HepG2 (cell line): Measurements from ENCODE around the gene CMTM1. TPM values are rescaled to one million over a fixed set of nuclear protein-coding genes. Genes with fewer than 3 reads are reported as not detected.

Source experiments
- AGO1 ChIP-seq: fragments of 200-400 bp; formaldehyde crosslinking; IDR thresholded peaks from 2 replicates; pipeline ENCODE4 v1.6.1; 2017; ENCODE audit warnings: mild to moderate bottlenecking, low read depth, low read length, moderate library complexity; ENCODE audit not compliant: poor library complexity, severe bottlenecking
- ELF3 ChIP-seq: IDR thresholded peaks from 2 replicates; pipeline ENCODE4 v1.6.1; 2016; ENCODE audit warnings: missing genetic modification reagents, missing compliant biosample characterization
- FOXJ3 ChIP-seq: sonication (generic); formaldehyde crosslinking; IDR thresholded peaks from 2 replicates; pipeline ENCODE4 v1.4.0; 2020; ENCODE audit warnings: missing genetic modification reagents, mild to moderate bottlenecking, borderline replicate concordance
- GATA4 ChIP-seq: sonication (generic); IDR thresholded peaks from 2 replicates; pipeline ENCODE4 v1.6.1; 2016; ENCODE audit warnings: antibody characterized with exemption, low read depth, borderline replicate concordance
- HMG20A ChIP-seq: IDR thresholded peaks from 2 replicates; pipeline ENCODE4 v1.6.1; 2016; ENCODE audit warnings: borderline replicate concordance
- NFRKB ChIP-seq: fragments of 450-650 bp; IDR thresholded peaks from 2 replicates; pipeline ENCODE4 v1.6.1; 2017
- NONO ChIP-seq, 2 experiments: fragments of 450-650 bp in 1 of 2; sonication (generic) in 1 of 2; formaldehyde crosslinking in 1 of 2; IDR thresholded peaks in 1 of 2; conservative IDR thresholded peaks in 1 of 2; 2 replicates each; pipeline versions ENCODE4 v1.6.1 to v1.8.0; 2017 to 2022; ENCODE audit warnings: mild to moderate bottlenecking in 1 of 2, missing genetic modification reagents in 1 of 2, moderate library complexity in 1 of 2
- NR2F2 ChIP-seq: IDR thresholded peaks from 2 replicates; pipeline ENCODE4 v1.6.1; 2012; ENCODE audit warnings: low read depth, inconsistent platforms, borderline replicate concordance
- RFXAP ChIP-seq: sonication (generic); formaldehyde crosslinking; IDR thresholded peaks from 2 replicates; pipeline ENCODE4 v1.4.0; 2020; ENCODE audit warnings: missing genetic modification reagents, borderline replicate concordance
- SALL1 ChIP-seq: sonication (generic); formaldehyde crosslinking; IDR thresholded peaks from 2 replicates; pipeline ENCODE4 v1.8.0; 2022; ENCODE audit warnings: mild to moderate bottlenecking, missing genetic modification reagents
- SOX5 ChIP-seq: IDR thresholded peaks from 2 replicates; pipeline ENCODE4 v1.6.1; 2016; ENCODE audit warnings: borderline replicate concordance
- ZMYM3 ChIP-seq: sonication (generic); formaldehyde crosslinking; IDR thresholded peaks from 2 replicates; pipeline ENCODE4 v1.5.1; 2020; ENCODE audit warnings: mild to moderate bottlenecking, missing genetic modification reagents
- ZNF329 ChIP-seq: sonication (generic); formaldehyde crosslinking; IDR thresholded peaks from 2 replicates; pipeline ENCODE4 v1.9.0; 2021; ENCODE audit warnings: low read depth, mild to moderate bottlenecking, missing genetic modification reagents
- ZNF570 ChIP-seq: sonication (generic); formaldehyde crosslinking; IDR thresholded peaks from 2 replicates; pipeline ENCODE4 v1.4.0; 2020; ENCODE audit warnings: mild to moderate bottlenecking, missing genetic modification reagents, borderline replicate concordance
- ZNF660 ChIP-seq: sonication (generic); formaldehyde crosslinking; IDR thresholded peaks from 2 replicates; pipeline ENCODE4 v1.5.1; 2020; ENCODE audit warnings: mild to moderate bottlenecking, low read depth, missing genetic modification reagents, borderline replicate concordance
- ZNF670 ChIP-seq: sonication (generic); formaldehyde crosslinking; IDR thresholded peaks from 2 replicates; pipeline ENCODE4 v1.8.0; 2022; ENCODE audit warnings: mild to moderate bottlenecking, missing genetic modification reagents, borderline replicate concordance
- ZNF83 ChIP-seq: sonication (generic); formaldehyde crosslinking; IDR thresholded peaks from 2 replicates; pipeline ENCODE4 v1.4.0; 2020; ENCODE audit warnings: missing genetic modification reagents, mild to moderate bottlenecking, borderline replicate concordance
- ZSCAN21 ChIP-seq: sonication (generic); formaldehyde crosslinking; IDR thresholded peaks from 2 replicates; pipeline ENCODE4 v1.8.0; 2022; ENCODE audit warnings: mild to moderate bottlenecking, missing genetic modification reagents, moderate library complexity, borderline replicate concordance
- polyA plus RNA-seq, 8 experiments: library from polyadenylated mRNA; depleted of rRNA in 3 of 8; stranded (reverse) in 7 of 8; unstranded in 1 of 8; fragments of >200 nt; fragmentation: Illumina TruSeq in 4 of 8; extraction: Trizol in 4 of 8; gene quantifications; 2 replicates each; pipeline versions ENCODE4 v1.2.1 to v1.2.3, GENCODE V29; 2011 to 2016; ENCODE audit warnings: low read depth in 4 of 8, missing spikeins in 1 of 8, mixed read lengths in 1 of 8; ENCODE audit not compliant: insufficient read depth in 1 of 8
- total RNA-seq, 5 experiments: library from RNA; depleted of rRNA; stranded (reverse); fragments of >200 nt; fragmentation: Illumina TruSeq; extraction: Trizol; gene quantifications; 2 replicates each; pipeline ENCODE4 v1.2.3, GENCODE V29; 2016; ENCODE audit warnings: low read depth in 1 of 5
- TF ChIP-seq, protein P1 (sequence below): sonication (generic); formaldehyde crosslinking; IDR thresholded peaks from 2 replicates; pipeline ENCODE4 v1.5.0; 2020; ENCODE audit warnings: missing genetic modification reagents
- TF ChIP-seq, protein P2 (sequence below): sonication (generic); formaldehyde crosslinking; IDR thresholded peaks from 2 replicates; pipeline ENCODE4 v1.8.0; 2022; ENCODE audit warnings: missing genetic modification reagents, mild to moderate bottlenecking, moderate library complexity, borderline replicate concordance
- TF ChIP-seq, protein P3 (sequence below): IDR thresholded peaks from 2 replicates; pipeline ENCODE4 v1.6.1; 2016
- TF ChIP-seq, protein P4 (sequence below): IDR thresholded peaks from 2 replicates; pipeline ENCODE4 v1.6.1; 2016; ENCODE audit warnings: missing genetic modification reagents, missing compliant biosample characterization
- TF ChIP-seq, protein P5 (sequence below): IDR thresholded peaks from 2 replicates; pipeline ENCODE4 v1.6.1; 2016; ENCODE audit warnings: missing compliant biosample characterization, missing genetic modification reagents, borderline replicate concordance

CMTM1 gene
- total and polyA plus RNA-seq, 2 of the 13 experiments (the other 11 are each of a cell fraction or from before 2014, with no cell fraction given): 1.7 to 2.9 TPM

DNA sequence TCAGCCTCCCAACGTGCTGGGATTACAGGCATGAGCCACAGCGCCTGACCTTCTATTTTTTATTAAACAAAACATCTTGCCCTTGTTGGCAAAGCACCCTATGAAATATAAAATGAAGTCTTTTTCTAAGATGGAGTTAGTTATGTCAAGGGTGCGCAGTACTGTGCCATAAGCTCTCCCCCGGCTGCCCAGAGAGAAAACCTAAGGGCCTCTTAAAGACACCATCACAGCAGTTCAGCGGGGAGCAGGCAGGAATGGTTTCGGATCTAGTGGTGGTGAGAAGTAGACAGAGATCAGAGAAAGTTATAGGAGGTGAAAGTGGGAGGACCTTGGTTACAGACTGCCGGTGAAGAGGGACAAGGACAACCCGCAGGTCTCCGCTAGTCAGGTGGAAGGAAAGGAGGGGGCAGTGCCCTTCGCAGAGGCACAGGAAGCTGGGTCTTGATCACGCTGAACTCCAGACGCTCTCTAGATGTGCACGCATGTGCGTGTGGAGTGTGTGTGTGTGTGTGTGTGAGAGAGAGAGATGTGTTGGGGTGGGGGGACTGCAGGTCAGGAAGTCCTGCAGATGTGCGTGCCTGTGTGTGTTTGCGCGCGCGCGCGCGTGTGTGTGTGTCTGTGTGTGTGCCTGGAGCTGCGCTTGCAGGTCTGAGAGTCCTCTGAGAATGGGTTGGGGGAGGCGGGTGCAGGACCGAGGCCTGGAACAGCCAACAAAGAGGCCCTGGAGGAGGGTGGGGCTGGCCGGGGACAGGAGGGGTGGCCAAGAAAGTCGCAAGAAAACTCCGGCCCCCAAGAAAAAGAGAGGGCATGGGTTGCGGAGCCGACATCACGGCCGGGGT, 37.5 kb downstream of the CMTM1 start (continued):
- TF ChIP-seq ELF3 (CRISPR knock-in tag) (no peak), ZNF329 (CRISPR knock-in tag) (no peak), ZMYM3 (peak; percentile 65; the same call in 1 of the 2 replicates), NR2F2 (no peak), RFXAP (peak; percentile 10; the same call in 1 of the 2 replicates), ZSCAN21 (CRISPR knock-in tag) (peak; percentile 68; the same call in 1 of the 2 replicates), NONO (IDR thresholded peaks at IDR 0.05) (no peak), NONO (CRISPR knock-in tag; conservative IDR thresholded peaks at IDR 0.05) (peak; percentile 59; the same call in 1 of the 2 replicates), ZNF83 (CRISPR knock-in tag) (no peak), ZNF570 (CRISPR knock-in tag) (no peak), HMG20A (CRISPR knock-in tag) (no peak), SOX5 (CRISPR knock-in tag) (no peak; the same call in 1 of the 2 replicates), ZNF670 (CRISPR knock-in tag) (0 out of 2 replicates have a peak, but pooled peaks have one; percentile 23), GATA4 (0 out of 2 replicates have a peak, but pooled peaks have one; percentile 24), AGO1 (no peak), ZNF660 (CRISPR knock-in tag) (no peak), FOXJ3 (CRISPR knock-in tag) (no peak), SALL1 (peak; percentile 77), NFRKB (no peak)
- TF ChIP-seq, protein P1, sequence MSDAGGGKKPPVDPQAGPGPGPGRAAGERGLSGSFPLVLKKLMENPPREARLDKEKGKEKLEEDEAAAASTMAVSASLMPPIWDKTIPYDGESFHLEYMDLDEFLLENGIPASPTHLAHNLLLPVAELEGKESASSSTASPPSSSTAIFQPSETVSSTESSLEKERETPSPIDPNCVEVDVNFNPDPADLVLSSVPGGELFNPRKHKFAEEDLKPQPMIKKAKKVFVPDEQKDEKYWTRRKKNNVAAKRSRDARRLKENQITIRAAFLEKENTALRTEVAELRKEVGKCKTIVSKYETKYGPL: no peak
- TF ChIP-seq, protein P2, sequence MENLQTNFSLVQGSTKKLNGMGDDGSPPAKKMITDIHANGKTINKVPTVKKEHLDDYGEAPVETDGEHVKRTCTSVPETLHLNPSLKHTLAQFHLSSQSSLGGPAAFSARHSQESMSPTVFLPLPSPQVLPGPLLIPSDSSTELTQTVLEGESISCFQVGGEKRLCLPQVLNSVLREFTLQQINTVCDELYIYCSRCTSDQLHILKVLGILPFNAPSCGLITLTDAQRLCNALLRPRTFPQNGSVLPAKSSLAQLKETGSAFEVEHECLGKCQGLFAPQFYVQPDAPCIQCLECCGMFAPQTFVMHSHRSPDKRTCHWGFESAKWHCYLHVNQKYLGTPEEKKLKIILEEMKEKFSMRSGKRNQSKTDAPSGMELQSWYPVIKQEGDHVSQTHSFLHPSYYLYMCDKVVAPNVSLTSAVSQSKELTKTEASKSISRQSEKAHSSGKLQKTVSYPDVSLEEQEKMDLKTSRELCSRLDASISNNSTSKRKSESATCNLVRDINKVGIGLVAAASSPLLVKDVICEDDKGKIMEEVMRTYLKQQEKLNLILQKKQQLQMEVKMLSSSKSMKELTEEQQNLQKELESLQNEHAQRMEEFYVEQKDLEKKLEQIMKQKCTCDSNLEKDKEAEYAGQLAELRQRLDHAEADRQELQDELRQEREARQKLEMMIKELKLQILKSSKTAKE (CRISPR knock-in tag): 0 out of 2 replicates have a peak, but pooled peaks have one; percentile 50
- TF ChIP-seq, protein P3, sequence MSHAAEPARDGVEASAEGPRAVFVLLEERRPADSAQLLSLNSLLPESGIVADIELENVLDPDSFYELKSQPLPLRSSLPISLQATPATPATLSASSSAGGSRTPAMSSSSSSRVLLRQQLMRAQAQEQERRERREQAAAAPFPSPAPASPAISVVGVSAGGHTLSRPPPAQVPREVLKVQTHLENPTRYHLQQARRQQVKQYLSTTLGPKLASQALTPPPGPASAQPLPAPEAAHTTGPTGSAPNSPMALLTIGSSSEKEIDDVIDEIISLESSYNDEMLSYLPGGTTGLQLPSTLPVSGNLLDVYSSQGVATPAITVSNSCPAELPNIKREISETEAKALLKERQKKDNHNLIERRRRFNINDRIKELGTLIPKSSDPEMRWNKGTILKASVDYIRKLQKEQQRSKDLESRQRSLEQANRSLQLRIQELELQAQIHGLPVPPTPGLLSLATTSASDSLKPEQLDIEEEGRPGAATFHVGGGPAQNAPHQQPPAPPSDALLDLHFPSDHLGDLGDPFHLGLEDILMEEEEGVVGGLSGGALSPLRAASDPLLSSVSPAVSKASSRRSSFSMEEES: no peak
- TF ChIP-seq, protein P4, sequence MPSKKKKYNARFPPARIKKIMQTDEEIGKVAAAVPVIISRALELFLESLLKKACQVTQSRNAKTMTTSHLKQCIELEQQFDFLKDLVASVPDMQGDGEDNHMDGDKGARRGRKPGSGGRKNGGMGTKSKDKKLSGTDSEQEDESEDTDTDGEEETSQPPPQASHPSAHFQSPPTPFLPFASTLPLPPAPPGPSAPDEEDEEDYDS (CRISPR knock-in tag): no peak
- TF ChIP-seq, protein P5, sequence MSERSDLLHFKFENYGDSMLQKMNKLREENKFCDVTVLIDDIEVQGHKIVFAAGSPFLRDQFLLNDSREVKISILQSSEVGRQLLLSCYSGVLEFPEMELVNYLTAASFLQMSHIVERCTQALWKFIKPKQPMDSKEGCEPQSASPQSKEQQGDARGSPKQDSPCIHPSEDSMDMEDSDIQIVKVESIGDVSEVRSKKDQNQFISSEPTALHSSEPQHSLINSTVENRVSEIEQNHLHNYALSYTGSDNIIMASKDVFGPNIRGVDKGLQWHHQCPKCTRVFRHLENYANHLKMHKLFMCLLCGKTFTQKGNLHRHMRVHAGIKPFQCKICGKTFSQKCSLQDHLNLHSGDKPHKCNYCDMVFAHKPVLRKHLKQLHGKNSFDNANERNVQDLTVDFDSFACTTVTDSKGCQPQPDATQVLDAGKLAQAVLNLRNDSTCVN (CRISPR knock-in tag): peak; percentile 84
